Suprapubic skin (tissue), 4 donors: Measurements from ENCODE around the gene RCOR1. TPM values are rescaled to one million over a fixed set of nuclear protein-coding genes. Genes with fewer than 3 reads are reported as not detected.
"Not testable (repeated sequence)": the region's sequence is repeated elsewhere in the genome, so short reads cannot be mapped to it uniquely, and the experiment has no call there.

Experiments used
- DNase-seq, 2 donors: peaks; one replicate each; pipeline ENCODE4 v3.0.0-alpha.2; 2019; ENCODE audit warnings: low spot score in 2 of 2
- H3K27ac ChIP-seq: fragments of 200-600 bp; sonication (generic); one replicate; pipeline ENCODE4 v1.5.1; 2019
- H3K27me3 ChIP-seq: fragments of 200-600 bp; sonication (generic); one replicate; pipeline ENCODE4 v1.5.1; 2019
- H3K36me3 ChIP-seq: fragments of 200-600 bp; sonication (generic); one replicate; pipeline ENCODE4 v1.5.1; 2019
- H3K4me1 ChIP-seq: fragments of 200-600 bp; sonication (generic); one replicate; pipeline ENCODE4 v1.5.1; 2019
- H3K4me3 ChIP-seq: fragments of 200-600 bp; sonication (generic); one replicate; pipeline ENCODE4 v1.5.1; 2019; ENCODE audit warnings: mild to moderate bottlenecking
- H3K9me3 ChIP-seq: fragments of 200-600 bp; sonication (generic); one replicate; pipeline ENCODE4 v1.5.1; 2019
- EP300 ChIP-seq: sonication (generic); formaldehyde crosslinking; IDR thresholded peaks from one replicate; pipeline ENCODE4 v1.6.1; 2017; ENCODE audit warnings: antibody characterized with exemption
- POLR2A ChIP-seq, 2 donors: fragments of 450-650 bp; IDR thresholded peaks; one replicate each; pipeline ENCODE4 v1.6.1; 2017; ENCODE audit warnings: antibody characterized with exemption in 2 of 2, mild to moderate bottlenecking in 2 of 2, moderate library complexity in 2 of 2
- POLR2AphosphoS5 ChIP-seq, 3 donors: sonication (generic); formaldehyde crosslinking; IDR thresholded peaks; one replicate each; pipeline ENCODE4 v1.6.1; 2017; ENCODE audit warnings: antibody characterized with exemption in 3 of 3
- WGBS: methylation state at CpG from one replicate; pipeline ENCODE4 v1.1.5; 2018; 5-methylcytosine and 5-hydroxymethylcytosine counted together
- total RNA-seq, 4 donors: library from RNA; depleted of rRNA; stranded (reverse); fragments of >200 nt; gene quantifications; one replicate each; pipeline ENCODE4 v1.1.0, GENCODE V29; 2016
- TF ChIP-seq, protein P1 (sequence below), 2 donors: fragments of 200-600 bp in 1 of 2; fragments of 450-650 bp in 1 of 2; sonication (generic) in 1 of 2; IDR thresholded peaks; one replicate each; pipeline ENCODE4 v1.5.1; 2016 to 2019; ENCODE audit warnings: antibody characterized with exemption in 2 of 2, mild to moderate bottlenecking in 1 of 2, moderate library complexity in 1 of 2

Gene RCOR1
- total RNA-seq: 10 to 100 TPM; 20.6 to 27.7 (median 24.8) TPM

DNA sequence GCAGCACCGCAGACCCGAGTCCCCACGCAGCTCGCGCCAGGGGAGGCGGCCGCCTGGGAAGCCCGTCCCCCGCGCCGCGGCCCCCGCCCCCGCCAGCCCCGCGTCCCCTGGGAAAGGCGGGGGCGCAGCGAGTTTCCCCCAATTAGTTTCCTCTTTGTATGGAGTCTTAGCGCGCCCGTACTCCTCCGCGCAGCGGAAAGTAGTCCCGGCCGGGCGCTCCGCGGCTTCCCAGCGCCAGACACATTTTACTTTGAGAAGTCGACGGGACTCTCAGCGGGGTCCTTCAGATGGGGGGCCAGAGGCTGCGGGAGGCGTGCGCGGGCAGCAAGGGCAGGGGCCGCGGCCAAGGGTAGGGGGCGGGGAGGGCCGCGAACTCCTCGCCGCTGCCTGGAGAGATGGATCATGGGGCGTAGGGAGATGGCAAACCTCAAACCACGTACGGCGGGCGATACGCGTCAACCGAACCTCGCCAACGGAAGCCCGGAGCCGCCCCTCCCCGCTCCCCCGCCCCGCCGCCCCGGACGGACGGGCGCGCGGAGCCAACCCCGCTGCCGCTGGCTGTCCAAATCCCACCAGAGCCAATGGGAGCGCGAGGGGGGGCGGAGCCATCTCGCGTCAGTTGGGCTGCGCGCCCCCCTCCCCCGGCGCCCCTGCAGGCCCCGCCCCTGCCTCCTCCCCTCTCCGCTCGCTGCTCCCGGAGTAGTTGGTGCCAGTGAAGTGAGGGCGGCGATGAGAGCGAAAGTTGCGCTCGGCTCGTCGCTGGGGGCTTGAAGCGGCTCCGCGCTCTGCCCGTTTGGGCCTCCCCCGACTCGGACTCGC is at the start of gene RCOR1:
Gene RCOR1 (plus strand): TSS at position 706 of the 819 bp plus-strand sequence. CDS start 238 bp downstream, outside the sequence.
- 0% methylated on average over 22 of the region's 96 CpGs for WGBS
- no peaks in the 10 kb centered on the region for H3K36me3 ChIP-seq
- peak; percentile 98 for DNase-seq
- no peaks in the 10 kb centered on the region for H3K9me3 ChIP-seq
- TF ChIP-seq POLR2A (IDR thresholded peaks at IDR 0.05): peak in 1 of 2 donors; percentile 41
- TF ChIP-seq POLR2AphosphoS5 (IDR thresholded peaks at IDR 0.05): peak in 1 of 3 donors; percentile 60
- no peak for TF ChIP-seq EP300
- H3K4me3 ChIP-seq: peak within 1 kb of the TSS; percentile 86
- no peaks in the 10 kb centered on the region for H3K27me3 ChIP-seq
- peaks cover 30% of the 10 kb centered on the region for H3K4me1 ChIP-seq
- peak within 1 kb of the TSS; percentile 97 for H3K27ac ChIP-seq

DNA sequence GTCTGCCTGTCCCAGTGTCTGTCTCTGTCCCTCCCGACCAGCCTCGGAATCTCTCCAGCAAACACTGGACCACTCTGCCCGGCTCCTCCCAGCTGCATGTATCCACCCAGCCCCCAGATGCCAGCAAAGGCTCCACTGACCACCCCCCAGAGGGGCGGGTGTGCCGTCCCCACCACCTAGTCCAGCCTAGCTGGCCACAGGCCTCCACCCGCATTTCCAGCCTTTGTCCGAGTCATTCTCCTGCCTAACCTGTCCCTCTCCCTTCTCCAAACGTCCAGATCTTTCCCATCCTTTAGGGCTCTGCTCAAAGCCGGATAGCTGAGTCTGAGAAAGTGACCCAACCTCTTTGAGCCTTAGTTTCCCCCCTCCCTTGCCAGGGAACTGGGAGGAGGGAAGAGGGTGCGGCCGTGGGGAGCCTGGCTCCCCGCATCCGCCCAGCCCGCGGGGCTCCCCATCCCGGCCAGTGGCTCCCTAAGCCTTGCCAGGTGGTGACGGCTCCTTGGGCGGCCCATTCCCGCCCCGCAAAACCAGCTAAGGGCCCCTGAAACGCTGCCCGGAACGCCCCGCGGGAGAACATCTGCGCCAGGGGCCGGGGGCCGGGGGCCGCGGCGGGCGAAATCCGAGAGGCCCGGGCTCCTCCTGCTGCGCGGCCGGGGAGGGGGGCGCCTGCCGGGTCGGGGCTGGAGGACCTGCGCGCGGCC is 48.3 kb upstream of the RCOR1 start:
- Histone ChIP-seq H3K36me3 (no peaks in the 10 kb centered on the region), H3K4me3 (peak overlapping the region; percentile 30), H3K27me3 (peaks cover 22% of the 10 kb centered on the region), H3K27ac (no peak overlapping the region), H3K4me1 (peaks cover 30% of the 10 kb centered on the region), H3K9me3 (no peaks in the 10 kb centered on the region)
- DNase-seq: no peak
- 19% methylated on average over 34 of the region's 43 CpGs for WGBS
- TF ChIP-seq, protein P1, sequence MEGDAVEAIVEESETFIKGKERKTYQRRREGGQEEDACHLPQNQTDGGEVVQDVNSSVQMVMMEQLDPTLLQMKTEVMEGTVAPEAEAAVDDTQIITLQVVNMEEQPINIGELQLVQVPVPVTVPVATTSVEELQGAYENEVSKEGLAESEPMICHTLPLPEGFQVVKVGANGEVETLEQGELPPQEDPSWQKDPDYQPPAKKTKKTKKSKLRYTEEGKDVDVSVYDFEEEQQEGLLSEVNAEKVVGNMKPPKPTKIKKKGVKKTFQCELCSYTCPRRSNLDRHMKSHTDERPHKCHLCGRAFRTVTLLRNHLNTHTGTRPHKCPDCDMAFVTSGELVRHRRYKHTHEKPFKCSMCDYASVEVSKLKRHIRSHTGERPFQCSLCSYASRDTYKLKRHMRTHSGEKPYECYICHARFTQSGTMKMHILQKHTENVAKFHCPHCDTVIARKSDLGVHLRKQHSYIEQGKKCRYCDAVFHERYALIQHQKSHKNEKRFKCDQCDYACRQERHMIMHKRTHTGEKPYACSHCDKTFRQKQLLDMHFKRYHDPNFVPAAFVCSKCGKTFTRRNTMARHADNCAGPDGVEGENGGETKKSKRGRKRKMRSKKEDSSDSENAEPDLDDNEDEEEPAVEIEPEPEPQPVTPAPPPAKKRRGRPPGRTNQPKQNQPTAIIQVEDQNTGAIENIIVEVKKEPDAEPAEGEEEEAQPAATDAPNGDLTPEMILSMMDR (IDR thresholded peaks at IDR 0.05): no peak
- no peak for TF ChIP-seq POLR2A (IDR thresholded peaks at IDR 0.05)
- TF ChIP-seq EP300: no peak
- TF ChIP-seq POLR2AphosphoS5 (IDR thresholded peaks at IDR 0.05): no peak

DNA sequence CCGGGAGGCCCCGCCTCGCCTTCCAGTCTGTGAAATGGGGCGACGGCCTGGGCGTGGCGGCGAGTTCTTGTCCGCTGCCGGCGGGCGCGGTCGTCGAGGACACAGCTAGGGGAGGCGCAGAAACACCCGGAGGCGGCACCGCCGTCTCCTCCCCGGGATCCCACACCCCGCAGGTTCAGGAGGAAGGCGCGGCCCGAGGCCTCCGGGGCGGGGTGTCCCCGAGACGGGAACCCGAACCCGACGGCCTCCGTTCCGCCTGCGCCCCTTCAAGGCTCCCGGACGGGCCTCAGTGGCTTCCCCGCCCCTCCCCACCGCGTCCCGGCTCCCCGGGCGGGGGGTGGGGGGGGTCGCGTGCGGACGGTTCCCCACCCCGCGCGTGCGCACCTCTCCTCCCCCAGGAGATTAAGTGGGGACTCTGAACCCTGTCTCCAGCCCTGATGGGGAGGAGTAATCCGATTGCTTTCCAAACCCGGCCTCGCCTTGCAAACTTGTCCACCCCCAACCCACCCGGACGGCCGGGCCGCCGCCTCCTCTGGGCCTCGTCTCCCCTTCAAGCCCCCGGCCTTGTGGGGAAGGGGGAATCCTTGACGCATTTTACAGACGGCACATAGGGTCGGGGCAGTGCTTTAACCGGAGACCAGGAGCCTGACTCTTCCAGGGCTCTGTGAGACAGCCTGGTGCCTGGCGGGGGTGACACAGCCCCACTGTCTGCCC is 47.5 kb upstream of the RCOR1 start:
- Histone ChIP-seq H3K4me3 (peak overlapping the region; percentile 30), H3K4me1 (peaks cover 27% of the 10 kb centered on the region), H3K27me3 (peaks cover 22% of the 10 kb centered on the region), H3K27ac (no peak overlapping the region), H3K9me3 (no peaks in the 10 kb centered on the region), H3K36me3 (no peaks in the 10 kb centered on the region)
- WGBS: 33% methylated on average over 1 of the region's 66 CpGs
- TF ChIP-seq POLR2A (IDR thresholded peaks at IDR 0.05): no peak
- TF ChIP-seq, protein P1 (IDR thresholded peaks at IDR 0.05): no peak
- TF ChIP-seq EP300: no peak
- TF ChIP-seq POLR2AphosphoS5 (IDR thresholded peaks at IDR 0.05): no peak
- no peak for DNase-seq

DNA sequence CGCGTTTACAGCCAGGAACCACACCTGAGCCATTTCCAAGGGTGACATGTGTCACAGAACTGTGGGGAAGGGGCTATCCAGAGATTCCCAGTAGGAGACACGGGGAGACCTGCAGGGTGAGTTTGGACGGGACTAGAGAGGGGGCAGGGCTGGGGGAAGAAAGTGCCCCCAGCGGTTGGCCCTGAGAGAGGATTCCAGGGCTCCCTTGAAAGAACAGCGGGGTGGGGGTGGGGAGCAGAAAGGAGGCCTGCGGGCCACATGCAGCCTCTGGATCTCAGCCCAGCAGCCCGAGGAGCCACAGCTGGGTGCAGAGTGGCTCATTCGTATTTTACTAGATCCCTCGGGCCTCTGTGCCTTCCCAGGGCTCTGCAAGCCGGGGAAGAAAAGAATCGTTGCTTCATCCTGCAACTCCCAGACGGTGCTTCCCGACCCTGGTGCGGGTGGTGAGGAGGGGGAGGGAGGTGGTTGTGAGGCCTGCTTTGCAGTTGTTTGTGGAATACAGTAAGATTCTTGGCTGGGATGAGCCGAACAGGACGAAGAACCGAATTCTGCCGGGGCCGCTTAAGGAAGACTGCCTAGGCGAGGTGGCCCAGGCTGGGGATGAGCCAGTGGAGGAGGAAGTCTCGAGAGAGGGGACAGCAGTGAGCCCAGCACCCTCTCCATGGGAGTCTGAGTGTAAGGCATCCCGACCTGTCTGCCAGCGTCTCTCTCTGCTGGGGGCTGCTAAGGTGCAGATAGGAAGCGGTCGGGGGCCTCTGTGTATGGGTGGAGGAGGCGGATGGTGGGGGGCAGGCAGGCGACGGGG is 46.8 kb upstream of the RCOR1 start:
- no peak for TF ChIP-seq POLR2AphosphoS5 (IDR thresholded peaks at IDR 0.05)
- no peak for DNase-seq
- no peak overlapping the region for H3K4me3 ChIP-seq

DNA sequence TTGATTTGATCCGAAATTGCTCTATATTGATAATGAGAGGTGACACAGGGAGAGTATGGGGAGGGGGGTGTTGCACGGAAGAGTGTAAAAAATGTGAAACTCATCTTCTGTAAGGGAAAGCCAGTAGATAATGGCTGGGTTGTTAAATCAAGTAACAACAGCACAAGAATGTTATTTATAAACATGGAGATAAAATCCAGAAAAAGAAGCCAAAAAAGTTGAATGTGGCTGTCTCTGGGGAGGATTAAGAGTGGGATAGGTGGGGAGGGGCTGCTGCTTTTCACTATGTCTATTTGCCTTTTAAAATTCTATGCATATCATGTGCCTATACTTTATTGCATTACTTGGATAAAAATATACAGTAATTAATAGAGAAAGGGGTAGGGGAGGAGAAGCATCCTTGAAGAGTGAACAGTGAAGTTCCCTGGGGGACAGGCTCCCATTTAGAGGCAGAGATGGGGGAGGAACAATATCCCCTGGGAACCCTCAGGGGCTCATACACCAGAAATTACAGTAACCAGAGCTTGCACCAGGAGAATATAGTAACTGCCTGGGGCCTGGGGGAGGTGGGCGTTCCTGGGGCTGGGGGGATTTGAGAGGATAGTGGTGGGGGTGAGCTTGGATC is 43.7 kb upstream of the RCOR1 start:
- TF ChIP-seq POLR2A (IDR thresholded peaks at IDR 0.05): no peak
- TF ChIP-seq EP300: no peak
- no peak for TF ChIP-seq POLR2AphosphoS5 (IDR thresholded peaks at IDR 0.05)
- TF ChIP-seq, protein P1 (IDR thresholded peaks at IDR 0.05): no peak
- Histone ChIP-seq H3K36me3 (no peaks in the 10 kb centered on the region), H3K27ac (no peak overlapping the region), H3K9me3 (no peaks in the 10 kb centered on the region), H3K27me3 (peaks cover 22% of the 10 kb centered on the region), H3K4me1 (peaks cover 34% of the 10 kb centered on the region), H3K4me3 (no peak overlapping the region)
- DNase-seq: no peak
- 62% methylated on average over 3 of the region's 3 CpGs for WGBS

More for the DNA sequence above, 46.8 kb upstream of the RCOR1 start:
- Histone ChIP-seq H3K36me3 (no peaks in the 10 kb centered on the region), H3K27ac (no peak overlapping the region), H3K9me3 (no peaks in the 10 kb centered on the region), H3K27me3 (peaks cover 22% of the 10 kb centered on the region), H3K4me1 (peaks cover 22% of the 10 kb centered on the region)
- WGBS: 39% methylated on average over 27 of the region's 29 CpGs

DNA sequence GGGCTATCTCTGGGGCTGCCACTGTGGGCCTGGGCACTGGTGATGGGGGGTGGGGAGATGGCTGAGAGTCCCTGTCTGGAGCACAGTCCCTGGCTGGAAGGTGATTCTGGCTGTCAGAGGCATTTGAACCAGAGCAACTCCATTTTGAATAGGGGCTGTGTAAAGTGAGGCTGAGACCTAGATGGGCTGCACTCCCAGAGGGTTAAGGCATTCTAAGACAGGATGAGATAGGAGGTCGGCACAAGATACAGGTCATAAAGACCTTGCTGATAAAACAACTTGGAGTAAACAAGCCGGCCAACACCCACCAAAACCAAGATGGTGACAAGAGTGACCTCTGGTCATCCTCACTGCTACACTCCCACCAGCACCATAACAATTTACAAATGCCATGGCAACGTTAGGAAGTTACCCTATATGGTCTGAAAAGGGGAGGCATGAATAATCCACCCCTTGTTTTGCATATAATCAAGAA is 41.5 kb upstream of the RCOR1 start:
- H3K27ac ChIP-seq, DNase-seq, H3K27me3 ChIP-seq, H3K4me3 ChIP-seq, H3K36me3 ChIP-seq, H3K9me3 ChIP-seq: not testable (repeated sequence)
- peaks cover 22% of the 10 kb centered on the region for H3K4me1 ChIP-seq
- 89% methylated on average over 3 of the region's 3 CpGs for WGBS
